SK-N-SH (cell line): ENCODE data around the gene RBBP8. TPM values are rescaled to one million over a fixed set of nuclear protein-coding genes. Genes with fewer than 3 reads are reported as not detected.

ENCODE experiments used
- CTCF ChIA-PET: fragments of 300-600, 350-600 bp; formaldehyde crosslinking; extraction: SDS; loops from one replicate; lab custom pipeline; 2021; lab: Yijun Ruan, JAX
- POLR2A ChIA-PET: fragments of 350-600 bp; sonication (Branson Sonifier 250); formaldehyde crosslinking; extraction: SDS; loops from one replicate; lab custom pipeline; 2020; ENCODE audit warnings: antibody characterized with exemption, inconsistent platforms; lab: Yijun Ruan, JAX
- DNase-seq: peaks from one replicate; pipeline ENCODE4 v3.0.0; 2012
- H2AFZ ChIP-seq: fragments of 200-600 bp; sonication (generic); 2 replicates; pipeline ENCODE4 v1.8.1; 2016; ENCODE audit warnings: antibody characterized with exemption, mild to moderate bottlenecking, low read depth
- H3F3A ChIP-seq: fragments of 200-600 bp; sonication (generic); replicated peaks from 2 replicates; pipeline ENCODE3; 2016; ENCODE audit warnings: antibody characterized with exemption, mild to moderate bottlenecking; ENCODE audit not compliant: insufficient read depth
- H3K27ac ChIP-seq, 2 experiments: fragments of 200-500 bp in 1 of 2; fragments of 200-600 bp in 1 of 2; sonication (Bioruptor generic) in 1 of 2; sonication (generic), shearing (Covaris generic) in 1 of 2; 2 replicates each; pipeline versions ENCODE4 v1.5.1 to v1.6.1; 2014 to 2016; ENCODE audit warnings: low read depth in 2 of 2, inconsistent platforms in 1 of 2, low read length in 1 of 2, mild to moderate bottlenecking in 1 of 2, mixed read lengths in 1 of 2
- H3K27me3 ChIP-seq: fragments of 200-600 bp; sonication (generic), shearing (Covaris generic); 2 replicates; pipeline ENCODE4 v1.6.1; 2016; ENCODE audit warnings: mixed run types; ENCODE audit not compliant: insufficient read depth
- H3K36me3 ChIP-seq, 2 experiments: fragments of 200-500 bp in 1 of 2; fragments of 200-600 bp in 1 of 2; sonication (Bioruptor generic) in 1 of 2; sonication (generic) in 1 of 2; replicated peaks in 1 of 2; 2 replicates each; pipeline versions ENCODE3 to v1.5.1; 2014 to 2016; ENCODE audit warnings: low read length in 1 of 2, mild to moderate bottlenecking in 1 of 2; ENCODE audit not compliant: insufficient read depth in 2 of 2, control insufficient read depth in 1 of 2
- H3K4me1 ChIP-seq, 2 experiments: fragments of 200-500 bp in 1 of 2; fragments of 200-600 bp in 1 of 2; sonication (Bioruptor generic) in 1 of 2; sonication (generic), shearing (Covaris generic) in 1 of 2; 2 replicates each; pipeline versions ENCODE4 v1.5.1 to v1.6.1; 2014 to 2016; ENCODE audit warnings: low read depth in 1 of 2, low read length in 1 of 2, mixed run types in 1 of 2; ENCODE audit not compliant: insufficient read depth in 2 of 2, control insufficient read depth in 1 of 2
- H3K4me2 ChIP-seq: fragments of 200-600 bp; sonication (generic), shearing (Covaris generic); 2 replicates; pipeline ENCODE4 v1.6.1; 2017; ENCODE audit warnings: mixed run types
- H3K4me3 ChIP-seq, 2 experiments: fragments of 200-500 bp in 1 of 2; fragments of 200-600 bp in 1 of 2; sonication (Bioruptor generic) in 1 of 2; sonication (generic), shearing (Covaris generic) in 1 of 2; 2 replicates each; pipeline versions ENCODE4 v1.5.1 to v1.8.1; 2014 to 2016; ENCODE audit warnings: low read depth in 2 of 2, inconsistent platforms in 1 of 2, low read length in 1 of 2, mild to moderate bottlenecking in 1 of 2, mixed read lengths in 1 of 2, moderate library complexity in 1 of 2
- H3K79me2 ChIP-seq: fragments of 200-600 bp; sonication (generic); 2 replicates; pipeline ENCODE4 v1.8.1; 2017; ENCODE audit warnings: mild to moderate bottlenecking; ENCODE audit not compliant: insufficient read depth
- H3K9ac ChIP-seq: fragments of 200-600 bp; sonication (generic); 2 replicates; pipeline ENCODE4 v1.6.1; 2017; ENCODE audit warnings: mixed run types
- H3K9me2 ChIP-seq: fragments of 200-600 bp; sonication (generic); 2 replicates; pipeline ENCODE4 v1.6.1; 2017; ENCODE audit warnings: mixed run types
- H3K9me3 ChIP-seq: fragments of 200-600 bp; sonication (generic); 2 replicates; pipeline ENCODE4 v1.6.1; 2017; ENCODE audit warnings: mixed run types, mild to moderate bottlenecking, moderate library complexity
- H4K20me1 ChIP-seq: fragments of 200-600 bp; sonication (generic); 2 replicates; pipeline ENCODE4 v1.6.1; 2017; ENCODE audit warnings: mild to moderate bottlenecking, mixed run types; ENCODE audit not compliant: insufficient read depth
- EP300 ChIP-seq, 2 experiments: IDR thresholded peaks; 2 replicates each; pipeline versions ENCODE4 v1.4.0 to v1.6.1; 2012; ENCODE audit warnings: borderline replicate concordance in 1 of 2, low read depth in 1 of 2, low read length in 1 of 2
- EZH2phosphoT487 ChIP-seq: fragments of 200-600 bp; sonication (generic); IDR thresholded peaks from 2 replicates; pipeline ENCODE4 v1.6.1; 2017; ENCODE audit warnings: low read depth, mixed run types, mild to moderate bottlenecking, antibody characterized with exemption, moderate library complexity, borderline replicate concordance
- FOSL2 ChIP-seq: IDR thresholded peaks from 2 replicates; pipeline ENCODE4 v1.4.0; 2012; ENCODE audit warnings: low read depth, mild to moderate bottlenecking, moderate library complexity, borderline replicate concordance
- FOXJ3 ChIP-seq: sonication (generic); formaldehyde crosslinking; IDR thresholded peaks from 2 replicates; pipeline ENCODE4 v1.5.1; 2020; ENCODE audit warnings: mild to moderate bottlenecking, missing genetic modification reagents
- GATA2 ChIP-seq: sonication (generic); formaldehyde crosslinking; IDR thresholded peaks from 2 replicates; pipeline ENCODE4 v1.5.0; 2020; ENCODE audit warnings: mild to moderate bottlenecking, missing genetic modification reagents
- JUND ChIP-seq: IDR thresholded peaks from 2 replicates; pipeline ENCODE4 v1.4.0; 2012
- NFIC ChIP-seq: IDR thresholded peaks from 2 replicates; pipeline ENCODE4 v1.4.0; 2012; ENCODE audit warnings: borderline replicate concordance
- NRF1 ChIP-seq: IDR thresholded peaks from 2 replicates; pipeline ENCODE4 v1.6.1; 2012; ENCODE audit warnings: low read depth, mild to moderate bottlenecking, low read length
- RCOR1 ChIP-seq: fragments of 150-350 bp; IDR thresholded peaks from 2 replicates; pipeline ENCODE4 v1.6.1; 2017; ENCODE audit warnings: antibody characterized with exemption, low read length
- RFX5 ChIP-seq: IDR thresholded peaks from 2 replicates; pipeline ENCODE4 v1.6.1; 2012; ENCODE audit warnings: mild to moderate bottlenecking, improper control_type of control experiment, low read length
- TEAD4 ChIP-seq: IDR thresholded peaks from 2 replicates; pipeline ENCODE4 v1.4.0; 2012; ENCODE audit warnings: mild to moderate bottlenecking, borderline replicate concordance; ENCODE audit not compliant: insufficient read depth
- USF2 ChIP-seq: fragments of 150-350 bp; IDR thresholded peaks from 2 replicates; pipeline ENCODE4 v1.6.1; 2017; ENCODE audit warnings: antibody characterized with exemption, low read length, low read depth, borderline replicate concordance
- YY1 ChIP-seq: IDR thresholded peaks from 2 replicates; pipeline ENCODE4 v1.4.0; 2012; ENCODE audit warnings: low read depth, mild to moderate bottlenecking
- WGBS: methylation state at CpG from one replicate; pipeline ENCODE4 v1.1.6; 2017; ENCODE audit warnings: low lambda C conversion rate; 5-methylcytosine and 5-hydroxymethylcytosine counted together
- polyA plus RNA-seq, 3 experiments: library from polyadenylated mRNA; depleted of rRNA; stranded (reverse); fragments of >200 nt; gene quantifications; 2 replicates each; pipeline ENCODE4 v1.2.3, GENCODE V29; 2012
- TF ChIP-seq, protein P1 (sequence below): IDR thresholded peaks from 2 replicates; pipeline ENCODE4 v1.4.0; 2012; ENCODE audit warnings: low read depth, borderline replicate concordance
- TF ChIP-seq, protein P2 (sequence below): IDR thresholded peaks from 2 replicates; pipeline ENCODE4 v1.4.0; 2012; ENCODE audit warnings: low read depth, borderline replicate concordance

The RBBP8 gene
- polyA plus RNA-seq, 1 of the 3 experiments (the other 2 are of a cell fraction): 9.6 TPM

GRCh38 chr18:23057096-23057495, 124.0 kb downstream of the RBBP8 start:
- no peaks in the 10 kb centered on the region for H3K36me3 ChIP-seq
- ChIA-PET CTCF (interaction anchor here (2.1 kb wide), 1 partner anchor 355 kb away, joined by 6 read pairs; no protein-coding TSS in a partner anchor), POLR2A (no interaction called here)
- no peak overlapping the region for H3K4me2 ChIP-seq
- H3K9me2 ChIP-seq: no peaks in the 10 kb centered on the region
- H3K4me1 ChIP-seq: peaks cover 0 to 21% of the 10 kb centered on the region in 2 experiments; a peak in 1 of 4 replicates
- H3F3A ChIP-seq: no peaks in the 10 kb centered on the region
- no peak overlapping the region for H3K9ac ChIP-seq
- no peak overlapping the region for H2AFZ ChIP-seq
- H3K9me3 ChIP-seq: no peaks in the 10 kb centered on the region
- no peaks in the 10 kb centered on the region for H4K20me1 ChIP-seq
- 78% methylated on average over 2 of the region's 2 CpGs for WGBS
- TF ChIP-seq EP300 (IDR thresholded peaks at IDR 0.05; ENCODE audit: borderline replicate concordance in 1 of 2, low read depth in 1 of 2, low read length in 1 of 2) (peak in 1 of 2 experiments; percentile 33; a peak in 1 of 4 replicates), RCOR1 (0 out of 2 replicates have a peak, but pooled peaks have one; percentile 21), EZH2phosphoT487 (no peak)
- H3K4me3 ChIP-seq: no peak overlapping the region
- H3K79me2 ChIP-seq: no peaks in the 10 kb centered on the region
- no peaks in the 10 kb centered on the region for H3K27me3 ChIP-seq
- DNase-seq: peak; percentile 56
- H3K27ac ChIP-seq: no peak overlapping the region

DNA sequence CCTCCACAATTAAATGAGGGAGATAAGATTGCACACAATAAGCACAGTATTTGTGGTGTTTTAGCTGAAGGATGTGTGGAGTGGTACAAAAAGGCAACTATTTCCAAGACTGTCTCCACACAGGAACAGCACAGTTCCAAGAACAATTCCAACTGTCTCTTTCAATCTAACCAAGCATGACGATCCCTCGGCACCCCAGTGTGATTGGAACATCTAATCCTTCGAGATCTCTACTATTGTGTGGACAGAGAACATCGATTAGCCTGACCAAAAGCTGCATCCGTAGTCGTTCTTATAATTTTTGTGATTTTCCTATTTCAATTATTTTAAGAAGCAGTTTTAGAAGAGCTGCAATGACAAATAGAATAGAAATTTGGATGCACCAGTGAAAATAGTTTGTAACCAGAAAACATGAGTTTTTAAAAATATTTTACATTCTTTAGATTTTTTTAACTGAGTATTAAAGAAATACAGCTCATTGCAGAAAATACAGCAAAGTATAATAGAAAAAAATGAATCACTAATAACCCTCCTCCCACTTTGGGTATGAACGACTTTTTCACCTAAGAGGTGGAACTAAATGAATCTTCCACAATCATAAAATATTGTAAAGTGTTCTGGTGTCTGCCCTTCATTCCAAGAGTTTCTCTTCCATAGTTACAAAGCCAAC, 125.8 kb downstream of the RBBP8 start:
- ChIA-PET CTCF (interaction anchor here (1.2 kb wide), 1 partner anchor 353 kb away, joined by 4 read pairs; no protein-coding TSS in a partner anchor), POLR2A (no interaction called here)
- peaks cover 0 to 17% of the 10 kb centered on the region in 2 experiments; a peak in 1 of 4 replicates for H3K4me1 ChIP-seq
- DNase-seq: no peak
- H2AFZ ChIP-seq: no peak overlapping the region
- H3K36me3 ChIP-seq: no peaks in the 10 kb centered on the region
- H3K9ac ChIP-seq: no peak overlapping the region
- H3K4me2 ChIP-seq: no peak overlapping the region
- TF ChIP-seq, protein P1, sequence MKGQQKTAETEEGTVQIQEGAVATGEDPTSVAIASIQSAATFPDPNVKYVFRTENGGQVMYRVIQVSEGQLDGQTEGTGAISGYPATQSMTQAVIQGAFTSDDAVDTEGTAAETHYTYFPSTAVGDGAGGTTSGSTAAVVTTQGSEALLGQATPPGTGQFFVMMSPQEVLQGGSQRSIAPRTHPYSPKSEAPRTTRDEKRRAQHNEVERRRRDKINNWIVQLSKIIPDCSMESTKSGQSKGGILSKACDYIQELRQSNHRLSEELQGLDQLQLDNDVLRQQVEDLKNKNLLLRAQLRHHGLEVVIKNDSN: no peak
- TF ChIP-seq NRF1: no peak
- TF ChIP-seq TEAD4: no peak
- TF ChIP-seq NFIC: no peak
- TF ChIP-seq GATA2 (CRISPR knock-in tag): no peak
- TF ChIP-seq, protein P2, sequence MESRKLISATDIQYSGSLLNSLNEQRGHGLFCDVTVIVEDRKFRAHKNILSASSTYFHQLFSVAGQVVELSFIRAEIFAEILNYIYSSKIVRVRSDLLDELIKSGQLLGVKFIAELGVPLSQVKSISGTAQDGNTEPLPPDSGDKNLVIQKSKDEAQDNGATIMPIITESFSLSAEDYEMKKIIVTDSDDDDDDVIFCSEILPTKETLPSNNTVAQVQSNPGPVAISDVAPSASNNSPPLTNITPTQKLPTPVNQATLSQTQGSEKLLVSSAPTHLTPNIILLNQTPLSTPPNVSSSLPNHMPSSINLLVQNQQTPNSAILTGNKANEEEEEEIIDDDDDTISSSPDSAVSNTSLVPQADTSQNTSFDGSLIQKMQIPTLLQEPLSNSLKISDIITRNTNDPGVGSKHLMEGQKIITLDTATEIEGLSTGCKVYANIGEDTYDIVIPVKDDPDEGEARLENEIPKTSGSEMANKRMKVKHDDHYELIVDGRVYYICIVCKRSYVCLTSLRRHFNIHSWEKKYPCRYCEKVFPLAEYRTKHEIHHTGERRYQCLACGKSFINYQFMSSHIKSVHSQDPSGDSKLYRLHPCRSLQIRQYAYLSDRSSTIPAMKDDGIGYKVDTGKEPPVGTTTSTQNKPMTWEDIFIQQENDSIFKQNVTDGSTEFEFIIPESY: no peak
- TF ChIP-seq FOXJ3 (CRISPR knock-in tag): no peak
- TF ChIP-seq USF2: no peak
- TF ChIP-seq JUND: no peak
- no peak for TF ChIP-seq YY1
- TF ChIP-seq FOSL2: no peak
- TF ChIP-seq RFX5: no peak
- no peaks in the 10 kb centered on the region for H3K9me3 ChIP-seq
- H3K27me3 ChIP-seq: no peaks in the 10 kb centered on the region
- WGBS: 77% methylated on average over 7 of the region's 7 CpGs
- H3K9me2 ChIP-seq: no peaks in the 10 kb centered on the region
- no peaks in the 10 kb centered on the region for H3F3A ChIP-seq
- no peak overlapping the region for H3K27ac ChIP-seq
- no peaks in the 10 kb centered on the region for H3K79me2 ChIP-seq
- H3K4me3 ChIP-seq: no peak overlapping the region
- H4K20me1 ChIP-seq: no peaks in the 10 kb centered on the region
